ENCODE results near the gene KLF7. TPM values are rescaled to one million over a fixed set of nuclear protein-coding genes. Genes with fewer than 3 reads are reported as not detected.

Gene KLF7
- total and polyA plus RNA-seq, 2 donors (not counting 1 experiment from before 2014, with no cell fraction given), result 12.9 to 21.0 TPM

DNA sequence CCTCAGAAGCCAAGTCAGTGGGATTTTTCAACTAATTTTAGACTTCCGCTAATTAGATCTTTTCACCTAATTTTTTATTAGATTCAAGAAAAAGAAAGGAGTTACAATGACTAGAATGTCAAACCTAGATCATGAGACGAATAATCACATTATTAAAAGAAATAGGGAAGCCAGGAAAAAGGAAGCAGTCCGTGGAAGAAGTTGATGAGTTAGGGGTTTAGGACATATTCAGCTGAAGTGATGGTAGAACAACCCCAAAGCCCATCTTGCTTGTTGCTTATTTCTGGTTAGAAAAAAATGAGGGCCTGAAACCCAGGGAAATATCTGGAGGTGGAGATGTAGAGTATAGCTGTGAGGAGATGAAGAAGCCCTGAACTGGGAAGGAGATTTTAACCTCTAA is 8.0 kb downstream of the KLF7 start:
- Histone ChIP-seq H3K27me3 (ENCODE audit: control insufficient read depth, insufficient read depth, low read length) (no peaks in the 10 kb centered on the region), H3K79me2 (ENCODE audit: control insufficient read depth, insufficient read depth, low read length) (peaks cover 99% of the 10 kb centered on the region), H3K9me3 (ENCODE audit: control insufficient read depth, insufficient read depth, low read depth, low read length) (no peaks in the 10 kb centered on the region), H2AFZ (ENCODE audit: low read length) (no peak overlapping the region), H3K36me3 (ENCODE audit: control insufficient read depth, insufficient read depth, low read length) (no peaks in the 10 kb centered on the region), H3K27ac (ENCODE audit: insufficient read depth, low read length) (no peak overlapping the region), H3K4me3 (replicated peaks in 1 of 4; ENCODE audit: control extremely low read depth in 1 of 4, insufficient read depth in 1 of 4, low read depth in 3 of 4, low read length in 4 of 4) (no peak overlapping the region), H3K4me2 (ENCODE audit: extremely low read depth, insufficient read depth, low read length) (no peak overlapping the region), H3K4me1 (ENCODE audit: control insufficient read depth, extremely low read depth, insufficient read depth, low read length) (peaks cover 11% of the 10 kb centered on the region), H3K9ac (ENCODE audit: insufficient read depth, low read length) (no peak overlapping the region), H4K20me1 (ENCODE audit: control insufficient read depth, extremely low read depth, insufficient read depth, low read length) (no peaks in the 10 kb centered on the region)
- TF ChIP-seq, protein P1, sequence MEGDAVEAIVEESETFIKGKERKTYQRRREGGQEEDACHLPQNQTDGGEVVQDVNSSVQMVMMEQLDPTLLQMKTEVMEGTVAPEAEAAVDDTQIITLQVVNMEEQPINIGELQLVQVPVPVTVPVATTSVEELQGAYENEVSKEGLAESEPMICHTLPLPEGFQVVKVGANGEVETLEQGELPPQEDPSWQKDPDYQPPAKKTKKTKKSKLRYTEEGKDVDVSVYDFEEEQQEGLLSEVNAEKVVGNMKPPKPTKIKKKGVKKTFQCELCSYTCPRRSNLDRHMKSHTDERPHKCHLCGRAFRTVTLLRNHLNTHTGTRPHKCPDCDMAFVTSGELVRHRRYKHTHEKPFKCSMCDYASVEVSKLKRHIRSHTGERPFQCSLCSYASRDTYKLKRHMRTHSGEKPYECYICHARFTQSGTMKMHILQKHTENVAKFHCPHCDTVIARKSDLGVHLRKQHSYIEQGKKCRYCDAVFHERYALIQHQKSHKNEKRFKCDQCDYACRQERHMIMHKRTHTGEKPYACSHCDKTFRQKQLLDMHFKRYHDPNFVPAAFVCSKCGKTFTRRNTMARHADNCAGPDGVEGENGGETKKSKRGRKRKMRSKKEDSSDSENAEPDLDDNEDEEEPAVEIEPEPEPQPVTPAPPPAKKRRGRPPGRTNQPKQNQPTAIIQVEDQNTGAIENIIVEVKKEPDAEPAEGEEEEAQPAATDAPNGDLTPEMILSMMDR (conservative IDR thresholded peaks at IDR 0.05 in 1 of 2, IDR thresholded peaks at IDR 0.05 in 1 of 2; ENCODE audit: low read depth in 1 of 2, low read length in 2 of 2), result no peak
- no peak for TF ChIP-seq EZH2 (IDR thresholded peaks at IDR 0.05; ENCODE audit: low read length, missing control alignments)
- no peak for DNase-seq (ENCODE audit: low read depth in 2 of 2)

DNA sequence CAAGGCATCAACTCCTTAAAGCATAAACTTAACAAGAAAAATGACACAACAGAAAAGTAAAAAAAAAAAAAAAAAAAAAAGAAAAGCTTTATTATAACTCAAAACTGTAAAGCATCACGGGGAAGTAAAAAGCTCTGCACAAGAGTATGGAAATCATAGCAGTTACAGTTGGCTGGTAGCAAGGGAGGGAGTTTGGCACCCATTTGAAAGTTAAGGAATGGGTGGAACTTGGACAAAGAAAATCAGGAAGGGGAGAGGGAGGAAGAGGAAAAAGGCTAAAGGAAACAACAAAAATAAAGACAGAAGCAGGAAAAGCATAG is 8.6 kb downstream of the KLF7 start:
- H3K4me1 ChIP-seq (ENCODE audit: control insufficient read depth, extremely low read depth, insufficient read depth, low read length), result peaks cover 11% of the 10 kb centered on the region
- TF ChIP-seq, protein P1 (conservative IDR thresholded peaks at IDR 0.05 in 1 of 2, IDR thresholded peaks at IDR 0.05 in 1 of 2; ENCODE audit: low read depth in 1 of 2, low read length in 2 of 2), result no peak
- TF ChIP-seq EZH2 (IDR thresholded peaks at IDR 0.05; ENCODE audit: low read length, missing control alignments), result no peak
- no peaks in the 10 kb centered on the region for H3K27me3 ChIP-seq (ENCODE audit: control insufficient read depth, insufficient read depth, low read length)
- no peaks in the 10 kb centered on the region for H3K9me3 ChIP-seq (ENCODE audit: control insufficient read depth, insufficient read depth, low read depth, low read length)
- peaks cover 99% of the 10 kb centered on the region for H3K79me2 ChIP-seq (ENCODE audit: control insufficient read depth, insufficient read depth, low read length)
- no peak overlapping the region for H3K4me3 ChIP-seq (replicated peaks in 1 of 4; ENCODE audit: control extremely low read depth in 1 of 4, insufficient read depth in 1 of 4, low read depth in 3 of 4, low read length in 4 of 4)
- H3K27ac ChIP-seq (ENCODE audit: insufficient read depth, low read length), result no peak overlapping the region
- H3K9ac ChIP-seq (ENCODE audit: insufficient read depth, low read length), result no peak overlapping the region
- H3K36me3 ChIP-seq (ENCODE audit: control insufficient read depth, insufficient read depth, low read length), result no peaks in the 10 kb centered on the region
- H4K20me1 ChIP-seq (ENCODE audit: control insufficient read depth, extremely low read depth, insufficient read depth, low read length), result no peaks in the 10 kb centered on the region
- peak in 1 of 2 donors; percentile 4 for DNase-seq (ENCODE audit: low read depth in 2 of 2)
- no peak overlapping the region for H2AFZ ChIP-seq (ENCODE audit: low read length)
- H3K4me2 ChIP-seq (ENCODE audit: extremely low read depth, insufficient read depth, low read length), result no peak overlapping the region

DNA sequence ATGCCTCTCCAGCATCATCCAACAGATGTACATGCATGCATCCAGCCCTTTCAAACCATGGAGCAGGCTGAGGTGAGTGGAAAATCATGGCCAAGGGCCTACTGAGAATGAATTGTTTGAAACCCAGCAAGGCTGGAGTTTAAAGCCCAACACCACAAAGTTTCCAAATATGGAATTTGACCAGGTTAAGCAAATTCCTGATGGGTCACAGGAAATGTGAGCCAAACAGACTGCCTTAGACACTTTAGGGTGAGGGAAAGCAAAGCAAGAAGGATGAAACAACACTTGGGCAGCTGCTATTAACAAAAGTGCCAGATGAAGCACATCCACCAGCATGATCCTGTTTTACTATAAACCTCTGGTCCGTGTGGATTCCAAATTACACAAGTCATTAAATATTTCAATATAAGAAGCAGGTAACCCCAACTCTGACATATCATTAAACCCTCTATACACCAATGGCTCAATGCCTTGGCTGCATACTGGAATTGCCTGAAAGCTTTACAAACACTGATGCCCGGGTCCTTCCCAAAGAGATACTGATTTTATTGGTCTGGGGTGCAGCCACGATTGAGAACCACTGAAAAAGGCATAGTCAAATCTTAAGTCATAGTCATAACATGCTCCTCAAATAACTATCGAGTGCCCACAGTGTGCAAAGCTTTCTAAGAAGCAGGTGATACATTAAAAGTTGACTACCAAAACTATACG is 9.1 kb downstream of the KLF7 start:
- no peaks in the 10 kb centered on the region for H3K27me3 ChIP-seq (ENCODE audit: control insufficient read depth, insufficient read depth, low read length)
- H3K27ac ChIP-seq (ENCODE audit: insufficient read depth, low read length), result no peak overlapping the region
- H3K4me2 ChIP-seq (ENCODE audit: extremely low read depth, insufficient read depth, low read length), result no peak overlapping the region
- H3K9ac ChIP-seq (ENCODE audit: insufficient read depth, low read length), result no peak overlapping the region
- H3K79me2 ChIP-seq (ENCODE audit: control insufficient read depth, insufficient read depth, low read length), result peaks cover 99% of the 10 kb centered on the region
- peaks cover 13% of the 10 kb centered on the region for H3K4me1 ChIP-seq (ENCODE audit: control insufficient read depth, extremely low read depth, insufficient read depth, low read length)
- H2AFZ ChIP-seq (ENCODE audit: low read length), result no peak overlapping the region
- H3K9me3 ChIP-seq (ENCODE audit: control insufficient read depth, insufficient read depth, low read depth, low read length), result no peaks in the 10 kb centered on the region
- H4K20me1 ChIP-seq (ENCODE audit: control insufficient read depth, extremely low read depth, insufficient read depth, low read length), result no peaks in the 10 kb centered on the region
- H3K36me3 ChIP-seq (ENCODE audit: control insufficient read depth, insufficient read depth, low read length), result no peaks in the 10 kb centered on the region
- TF ChIP-seq, protein P1 (conservative IDR thresholded peaks at IDR 0.05 in 1 of 2, IDR thresholded peaks at IDR 0.05 in 1 of 2; ENCODE audit: low read depth in 1 of 2, low read length in 2 of 2), result no peak
- peak; percentile 21 to 57 for DNase-seq (ENCODE audit: low read depth in 2 of 2)
- H3K4me3 ChIP-seq (replicated peaks in 1 of 4; ENCODE audit: control extremely low read depth in 1 of 4, insufficient read depth in 1 of 4, low read depth in 3 of 4, low read length in 4 of 4), result no peak overlapping the region

Measured in fibroblast of lung (primary cell).